OCI-LY7 (cell line): ENCODE measurements around the gene RNF224.

Experiments
- CTCF ChIP-seq: fragments of 200-600 bp; sonication (generic); conservative IDR thresholded peaks from 2 replicates; pipeline ENCODE4 v1.5.1; 2014; ENCODE audit warnings: mild to moderate bottlenecking, antibody characterized with exemption, low read length, moderate library complexity, mixed read lengths
- EZH2phosphoT487 ChIP-seq: fragments of 200-600 bp; sonication (generic); IDR thresholded peaks from 2 replicates; pipeline ENCODE4 v1.6.1; 2018; ENCODE audit warnings: low read depth, borderline replicate concordance, mild to moderate bottlenecking, mixed run types, antibody characterized with exemption, low read length, moderate library complexity, mixed read lengths

- TF ChIP-seq CTCF, result no peak
- TF ChIP-seq EZH2phosphoT487, result no peak
These were observed 3.5 kb downstream of the RNF224 start, which contains the start of gene SLC34A3 for GRCh38 chr9:137230705-137231371.
